Hematopoietic multipotent progenitor cell (in vitro differentiated cells): ENCODE data around the gene CRYBB2. TPM values are rescaled to one million over a fixed set of nuclear protein-coding genes. Genes with fewer than 3 reads are reported as not detected.
"Not testable (repeated sequence)": the region's sequence is repeated elsewhere in the genome, so short reads cannot be mapped to it uniquely, and the experiment has no call there.

Source experiments
- DNase-seq, 3 donors: peaks; one replicate each; pipeline ENCODE4 v3.0.0-alpha.2; 2011 to 2015; ENCODE audit warnings: low read depth in 2 of 3, low spot score in 2 of 3
- total RNA-seq: library from RNA; depleted of rRNA; stranded (reverse); fragments of >200 nt; gene quantifications from one replicate; pipeline ENCODE4 v1.2.3, GENCODE V29; 2012

CRYBB2 gene, protein sequence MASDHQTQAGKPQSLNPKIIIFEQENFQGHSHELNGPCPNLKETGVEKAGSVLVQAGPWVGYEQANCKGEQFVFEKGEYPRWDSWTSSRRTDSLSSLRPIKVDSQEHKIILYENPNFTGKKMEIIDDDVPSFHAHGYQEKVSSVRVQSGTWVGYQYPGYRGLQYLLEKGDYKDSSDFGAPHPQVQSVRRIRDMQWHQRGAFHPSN
- not detected for total RNA-seq

DNA sequence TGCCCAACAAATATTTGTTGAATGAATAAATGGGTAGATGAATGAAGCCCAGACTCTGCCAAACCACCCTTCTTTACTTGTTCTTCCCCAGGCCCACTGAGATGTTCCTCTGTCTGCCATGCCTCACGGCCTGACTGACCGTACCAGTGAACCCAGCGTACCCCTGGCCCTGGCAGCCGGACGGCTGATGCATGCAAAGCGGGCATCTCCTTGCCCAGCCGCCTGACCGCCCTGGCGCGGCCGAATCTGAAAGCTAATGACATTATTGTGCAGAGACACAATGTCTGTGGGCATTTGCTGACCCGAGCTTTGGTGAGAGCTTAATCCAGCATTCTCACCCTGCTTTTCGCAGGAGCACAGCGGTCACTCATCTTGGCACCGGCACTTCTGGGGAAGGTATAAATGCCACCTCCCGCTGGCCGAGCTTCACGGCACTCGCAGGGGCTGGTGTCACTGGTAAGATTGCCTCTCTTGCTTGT, at the start of gene CRYBB2:
CRYBB2 (plus strand) TSS at position 429 of the 479 bp plus-strand sequence. CDS start 1,791 bp downstream, outside the sequence.
- DNase-seq: no peak

- no peak for DNase-seq
Measured at GRCh38 chr22:25170426-25170980, 48.9 kb upstream of the CRYBB2 start.

DNA sequence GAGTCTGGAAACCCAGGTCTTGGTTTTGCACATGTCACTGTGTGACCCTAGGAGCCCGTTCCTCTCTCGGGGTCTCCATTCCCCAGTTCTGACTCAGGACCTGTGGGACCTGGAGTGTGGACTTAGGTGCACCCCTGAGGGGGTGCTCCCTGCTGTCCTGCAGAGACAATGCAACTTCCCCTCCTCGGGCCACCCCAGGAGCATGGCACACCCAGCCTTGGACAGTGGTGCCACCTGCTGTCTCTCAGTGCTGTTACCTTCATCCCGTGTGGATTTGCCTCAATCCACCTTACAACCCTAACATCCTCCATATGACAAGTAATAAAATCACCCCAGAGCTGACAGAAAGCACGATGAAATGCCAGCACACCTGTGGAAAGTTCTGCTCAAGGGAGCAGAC, 47.3 kb upstream of the CRYBB2 start:
- peak in 2 of 3 donors; percentile 14 to 38 for DNase-seq

GRCh38 chr22:25174156-25174887, 45.1 kb upstream of the CRYBB2 start:
- DNase-seq: no peak

DNA sequence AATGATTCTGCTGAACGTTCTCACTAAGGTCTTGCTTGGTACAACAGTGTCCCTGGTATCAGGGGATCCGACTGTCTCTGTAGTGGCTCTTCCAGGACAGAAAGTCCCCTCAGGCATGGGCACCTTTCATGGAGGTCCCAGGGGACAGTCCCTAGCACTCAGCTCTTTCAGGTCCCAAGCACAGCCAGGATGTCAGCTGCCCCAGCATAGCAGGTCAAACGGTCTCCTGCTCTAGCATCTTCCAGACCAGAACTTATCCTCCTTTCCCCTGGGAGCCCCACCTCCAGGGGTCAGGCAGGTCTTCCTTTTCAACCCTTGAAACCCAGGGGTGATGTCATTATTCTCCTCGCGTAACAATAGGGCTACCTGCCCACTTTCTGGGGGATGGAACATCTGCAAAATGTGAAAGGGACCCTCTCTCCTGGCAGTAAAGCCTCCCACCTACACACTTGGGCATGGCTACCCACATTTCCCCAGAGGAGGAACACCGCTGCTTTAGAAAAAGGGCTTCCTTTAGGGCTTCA, 44.5 kb upstream of the CRYBB2 start:
- no peak for DNase-seq

GRCh38 chr22:25176175-25176574, 43.3 kb upstream of the CRYBB2 start:
- DNase-seq: no peak

GRCh38 chr22:25176799-25177198, 42.6 kb upstream of the CRYBB2 start:
- DNase-seq: no peak

- DNase-seq: no peak
Measured at GRCh38 chr22:25177226-25177625, 42.2 kb upstream of the CRYBB2 start.

DNA sequence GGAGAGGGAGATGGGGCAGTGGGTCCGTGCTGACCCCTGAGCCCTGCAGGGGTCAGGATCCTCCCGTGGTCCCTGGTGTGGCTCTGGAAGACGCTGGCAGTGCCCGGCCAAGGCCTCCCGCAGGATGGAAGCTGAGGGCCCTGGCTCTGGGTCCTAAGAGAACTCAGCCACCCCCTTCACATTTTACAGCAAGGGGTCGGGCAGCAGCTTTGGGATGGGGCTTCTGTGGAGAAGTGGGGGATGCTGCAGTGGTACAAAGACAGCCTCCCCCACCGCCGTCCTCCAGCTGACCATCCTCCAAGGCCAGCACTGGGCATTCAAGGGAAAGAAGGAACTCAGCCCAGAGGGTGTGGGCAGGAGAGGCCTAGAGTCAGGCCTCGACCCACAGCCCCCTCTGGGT, 41.5 kb upstream of the CRYBB2 start:
- no peak for DNase-seq

- not testable (repeated sequence) for DNase-seq
Measured at GRCh38 chr22:25178348-25178747, 41.1 kb upstream of the CRYBB2 start.

GRCh38 chr22:25178869-25179631, 40.4 kb upstream of the CRYBB2 start:
- not testable (repeated sequence) for DNase-seq

DNA sequence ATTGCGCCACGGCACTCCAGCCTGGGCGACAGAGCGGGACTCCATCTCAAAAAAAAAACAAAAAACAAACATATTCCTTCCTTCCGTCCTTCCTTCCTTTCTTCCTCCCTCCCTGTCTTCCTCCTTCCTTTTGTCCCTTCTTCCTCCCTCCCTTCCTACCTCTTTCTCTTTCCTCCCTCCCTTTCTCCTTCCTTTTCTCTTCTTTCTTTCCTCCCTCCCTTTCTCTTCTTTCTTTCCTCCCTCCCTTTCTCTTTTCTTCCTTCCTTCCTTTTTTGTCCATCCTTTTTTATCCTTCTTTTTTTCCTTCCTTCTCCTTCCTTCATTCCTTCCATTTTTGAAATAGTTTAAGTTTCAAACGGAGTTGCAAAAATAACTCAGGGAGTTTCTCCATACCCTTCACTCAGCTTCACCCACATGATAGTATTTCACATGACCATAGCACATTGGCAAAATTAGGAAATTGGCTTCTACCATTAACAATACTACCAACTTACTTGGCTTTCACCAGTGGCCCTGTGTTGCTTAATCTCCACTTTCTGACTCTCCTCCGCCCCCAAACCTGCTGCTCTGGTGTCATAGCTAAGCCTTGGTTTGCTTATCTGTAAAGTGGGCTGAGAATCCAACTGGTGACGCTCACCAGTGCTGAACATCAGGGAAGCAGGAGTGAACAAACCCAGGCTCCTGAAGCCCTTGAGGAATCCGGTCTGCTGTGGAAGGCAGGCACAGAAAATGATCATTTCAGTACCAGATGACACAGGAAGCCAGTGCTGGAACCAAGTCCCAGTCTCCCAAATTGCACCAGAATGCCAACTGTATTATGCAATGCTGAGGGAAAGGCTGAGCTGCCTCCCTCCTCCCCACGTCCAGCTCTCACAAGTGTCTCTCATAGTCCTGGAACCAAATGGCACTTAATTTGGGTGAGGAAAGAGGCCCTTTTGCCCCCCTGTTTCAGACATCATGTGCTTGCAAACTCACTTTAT, 37.0 kb upstream of the CRYBB2 start:
- DNase-seq: no peak

GRCh38 chr22:25183949-25184619, 35.4 kb upstream of the CRYBB2 start:
- no peak for DNase-seq

DNA sequence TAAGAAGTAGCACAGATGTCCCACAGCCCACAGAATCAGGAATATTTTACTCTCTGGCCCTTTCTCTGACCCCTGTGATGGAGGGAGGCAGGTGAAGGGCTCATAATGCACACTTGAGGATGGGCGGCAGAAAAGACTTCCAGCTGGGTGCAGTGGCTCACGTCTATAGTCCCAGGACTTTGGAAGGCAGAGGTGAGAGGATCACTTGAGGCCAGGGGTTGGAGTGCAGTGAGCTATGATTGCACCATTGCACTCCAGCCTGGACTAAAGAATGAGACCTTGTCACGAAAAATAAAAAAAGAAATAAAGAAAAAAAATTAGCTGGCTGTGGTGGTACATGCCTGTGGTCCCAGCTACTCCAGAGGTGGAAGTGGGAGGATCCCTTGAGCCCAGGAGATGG, 33.3 kb upstream of the CRYBB2 start:
- no peak for DNase-seq

DNA sequence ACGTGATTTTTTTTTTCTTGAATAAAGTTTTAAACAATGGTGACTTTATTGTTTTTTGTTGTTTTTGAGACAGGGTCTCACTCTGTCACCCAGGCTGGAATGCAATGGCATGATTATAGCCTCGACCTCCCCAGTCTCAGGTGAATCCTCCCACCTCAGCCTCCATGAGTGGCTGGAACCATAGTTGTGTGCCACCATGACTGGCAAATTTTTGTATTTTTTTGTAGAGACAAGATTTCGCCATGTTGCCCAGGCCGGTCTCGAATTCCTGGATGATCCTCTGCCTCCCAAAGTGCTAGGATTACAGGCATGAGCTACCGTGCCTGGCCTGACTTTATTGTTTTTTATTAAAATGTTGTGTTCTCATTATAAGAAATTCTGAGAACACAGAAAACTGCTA, 32.0 kb upstream of the CRYBB2 start:
- DNase-seq: no peak

DNA sequence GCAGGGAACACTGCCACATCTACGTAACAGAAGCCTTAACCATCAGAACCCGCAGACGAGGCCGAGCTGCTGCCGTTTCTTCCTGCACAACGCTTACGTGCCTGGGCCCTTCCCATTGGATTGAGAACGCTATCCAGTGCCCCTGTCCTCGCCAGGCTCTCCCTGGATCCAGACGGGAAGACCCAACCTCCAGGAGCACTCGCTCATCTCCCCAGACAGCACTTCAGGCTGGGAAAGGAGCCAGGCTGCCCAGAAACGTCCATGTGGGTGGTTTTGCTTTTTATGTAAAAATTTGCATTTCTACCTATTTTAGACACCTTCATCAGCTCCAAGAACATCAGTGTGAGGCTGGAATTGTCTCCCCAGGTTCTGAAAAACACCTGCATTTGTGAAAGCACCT, 27.0 kb upstream of the CRYBB2 start:
- DNase-seq: no peak

- no peak for DNase-seq
Measured at GRCh38 chr22:25193130-25193529, 26.3 kb upstream of the CRYBB2 start.

DNA sequence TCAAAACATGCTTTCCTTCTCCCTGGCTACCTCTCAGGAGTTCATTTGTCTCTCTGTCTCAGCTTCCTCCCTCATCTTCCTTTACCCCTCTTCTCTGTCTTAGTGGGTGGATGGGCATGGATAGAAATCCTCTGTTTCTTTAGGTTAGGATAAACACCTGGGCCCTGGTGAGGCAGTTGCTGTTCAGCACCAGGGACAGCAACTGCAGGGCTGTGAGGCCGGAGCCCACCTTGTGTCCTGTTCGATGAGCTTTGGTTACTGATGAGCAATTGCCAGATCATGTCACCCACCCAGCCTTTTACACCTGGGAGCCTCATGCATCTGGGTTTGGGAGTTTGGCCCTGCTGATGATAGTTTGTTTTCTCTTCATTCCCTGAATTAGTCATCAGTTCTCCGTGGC, 25.9 kb upstream of the CRYBB2 start:
- DNase-seq: peak in 1 of 3 donors; percentile 11

DNA sequence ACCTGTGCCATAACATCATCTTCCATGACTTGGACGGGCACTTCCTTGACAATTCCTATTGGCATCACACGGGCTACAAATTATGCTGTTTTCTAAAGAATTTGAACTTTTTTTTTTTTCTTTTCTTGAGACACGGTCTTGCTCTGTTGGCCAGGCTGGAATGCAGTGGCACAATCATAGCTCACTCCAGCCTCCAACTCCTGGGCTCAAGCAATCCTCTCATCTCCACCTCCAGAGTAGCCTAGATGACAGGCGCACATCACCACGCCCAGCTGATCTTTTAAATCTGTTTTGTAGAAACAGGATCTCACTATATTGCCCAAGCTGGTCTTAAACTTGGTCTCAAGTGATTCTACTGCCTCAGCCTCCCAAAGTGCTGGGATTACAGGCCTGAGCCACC, 23.1 kb upstream of the CRYBB2 start:
- DNase-seq: no peak
